Measurements from ENCODE around the gene C17orf58. TPM values are rescaled to one million over a fixed set of nuclear protein-coding genes. Genes with fewer than 3 reads are reported as not detected.

Gene C17orf58
- polyA plus RNA-seq, 2 of the 4 experiments (the other 2 are of a cell fraction), result 11.2 to 20.0 TPM

DNA sequence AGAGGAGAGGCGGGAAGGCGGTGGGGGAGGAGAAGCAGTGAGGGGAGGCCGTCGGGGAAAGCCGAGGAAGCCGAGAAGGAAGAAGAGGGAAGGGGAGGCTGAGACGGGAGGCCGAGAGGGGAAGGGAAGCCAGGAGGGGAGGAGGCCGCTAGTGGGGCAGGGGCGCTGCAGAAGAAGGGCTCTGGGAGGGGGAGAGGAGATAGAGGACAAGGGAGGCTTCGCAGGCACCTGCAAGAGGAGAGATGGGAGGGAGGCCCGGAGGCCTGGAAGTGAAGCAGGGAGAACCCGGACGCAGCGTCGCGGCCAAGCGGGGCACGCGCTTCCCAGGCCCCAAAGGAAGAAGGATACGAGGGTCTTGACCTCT, 2.3 kb downstream of the C17orf58 start (continued):
- TF ChIP-seq CHD4 (IDR thresholded peaks at IDR 0.05; ENCODE audit: borderline replicate concordance) (no peak), FOXS1 (CRISPR knock-in tag; IDR thresholded peaks at IDR 0.05) (no peak), EP300 (IDR thresholded peaks at IDR 0.05) (no peak), JUN (IDR thresholded peaks at IDR 0.05) (no peak; a peak in 2 of 5 replicates), FOSB (CRISPR knock-in tag; IDR thresholded peaks at IDR 0.05) (0 out of 2 replicates have a peak, but pooled peaks have one; percentile 23), FOSL2 (IDR thresholded peaks at IDR 0.05) (no peak), FOSL2 (CRISPR knock-in tag; IDR thresholded peaks at IDR 0.05) (no peak), NR3C1 (IDR thresholded peaks at IDR 0.05) (no peak), TFCP2L1 (CRISPR knock-in tag; IDR thresholded peaks at IDR 0.05) (0 out of 2 replicates have a peak, but pooled peaks have one; percentile 67), SMC3 (IDR thresholded peaks at IDR 0.05) (no peak), EHMT2 (IDR thresholded peaks at IDR 0.05; ENCODE audit: low read depth) (no peak), KDM5A (IDR thresholded peaks at IDR 0.05) (no peak), POLR2AphosphoS2 (conservative IDR thresholded peaks at IDR 0.05; ENCODE audit: low read length) (no peak), HOXB5 (CRISPR knock-in tag; IDR thresholded peaks at IDR 0.05) (no peak), ZC3H11A (IDR thresholded peaks at IDR 0.05) (no peak), CBX8 (IDR thresholded peaks at IDR 0.05) (no peak), HOXB13 (CRISPR knock-in tag; IDR thresholded peaks at IDR 0.05; ENCODE audit: low read depth) (no peak)
- TF ChIP-seq, protein P1, sequence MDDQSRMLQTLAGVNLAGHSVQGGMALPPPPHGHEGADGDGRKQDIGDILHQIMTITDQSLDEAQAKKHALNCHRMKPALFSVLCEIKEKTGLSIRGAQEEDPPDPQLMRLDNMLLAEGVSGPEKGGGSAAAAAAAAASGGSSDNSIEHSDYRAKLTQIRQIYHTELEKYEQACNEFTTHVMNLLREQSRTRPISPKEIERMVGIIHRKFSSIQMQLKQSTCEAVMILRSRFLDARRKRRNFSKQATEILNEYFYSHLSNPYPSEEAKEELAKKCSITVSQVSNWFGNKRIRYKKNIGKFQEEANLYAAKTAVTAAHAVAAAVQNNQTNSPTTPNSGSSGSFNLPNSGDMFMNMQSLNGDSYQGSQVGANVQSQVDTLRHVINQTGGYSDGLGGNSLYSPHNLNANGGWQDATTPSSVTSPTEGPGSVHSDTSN (IDR thresholded peaks at IDR 0.05), result no peak
- TF ChIP-seq, protein P2, sequence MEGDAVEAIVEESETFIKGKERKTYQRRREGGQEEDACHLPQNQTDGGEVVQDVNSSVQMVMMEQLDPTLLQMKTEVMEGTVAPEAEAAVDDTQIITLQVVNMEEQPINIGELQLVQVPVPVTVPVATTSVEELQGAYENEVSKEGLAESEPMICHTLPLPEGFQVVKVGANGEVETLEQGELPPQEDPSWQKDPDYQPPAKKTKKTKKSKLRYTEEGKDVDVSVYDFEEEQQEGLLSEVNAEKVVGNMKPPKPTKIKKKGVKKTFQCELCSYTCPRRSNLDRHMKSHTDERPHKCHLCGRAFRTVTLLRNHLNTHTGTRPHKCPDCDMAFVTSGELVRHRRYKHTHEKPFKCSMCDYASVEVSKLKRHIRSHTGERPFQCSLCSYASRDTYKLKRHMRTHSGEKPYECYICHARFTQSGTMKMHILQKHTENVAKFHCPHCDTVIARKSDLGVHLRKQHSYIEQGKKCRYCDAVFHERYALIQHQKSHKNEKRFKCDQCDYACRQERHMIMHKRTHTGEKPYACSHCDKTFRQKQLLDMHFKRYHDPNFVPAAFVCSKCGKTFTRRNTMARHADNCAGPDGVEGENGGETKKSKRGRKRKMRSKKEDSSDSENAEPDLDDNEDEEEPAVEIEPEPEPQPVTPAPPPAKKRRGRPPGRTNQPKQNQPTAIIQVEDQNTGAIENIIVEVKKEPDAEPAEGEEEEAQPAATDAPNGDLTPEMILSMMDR (IDR thresholded peaks at IDR 0.05), result no peak
- TF ChIP-seq, protein P3, sequence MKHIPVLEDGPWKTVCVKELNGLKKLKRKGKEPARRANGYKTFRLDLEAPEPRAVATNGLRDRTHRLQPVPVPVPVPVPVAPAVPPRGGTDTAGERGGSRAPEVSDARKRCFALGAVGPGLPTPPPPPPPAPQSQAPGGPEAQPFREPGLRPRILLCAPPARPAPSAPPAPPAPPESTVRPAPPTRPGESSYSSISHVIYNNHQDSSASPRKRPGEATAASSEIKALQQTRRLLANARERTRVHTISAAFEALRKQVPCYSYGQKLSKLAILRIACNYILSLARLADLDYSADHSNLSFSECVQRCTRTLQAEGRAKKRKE (CRISPR knock-in tag; IDR thresholded peaks at IDR 0.05; ENCODE audit: low read depth), result no peak
- TF ChIP-seq, protein P4, sequence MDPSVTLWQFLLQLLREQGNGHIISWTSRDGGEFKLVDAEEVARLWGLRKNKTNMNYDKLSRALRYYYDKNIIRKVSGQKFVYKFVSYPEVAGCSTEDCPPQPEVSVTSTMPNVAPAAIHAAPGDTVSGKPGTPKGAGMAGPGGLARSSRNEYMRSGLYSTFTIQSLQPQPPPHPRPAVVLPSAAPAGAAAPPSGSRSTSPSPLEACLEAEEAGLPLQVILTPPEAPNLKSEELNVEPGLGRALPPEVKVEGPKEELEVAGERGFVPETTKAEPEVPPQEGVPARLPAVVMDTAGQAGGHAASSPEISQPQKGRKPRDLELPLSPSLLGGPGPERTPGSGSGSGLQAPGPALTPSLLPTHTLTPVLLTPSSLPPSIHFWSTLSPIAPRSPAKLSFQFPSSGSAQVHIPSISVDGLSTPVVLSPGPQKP (IDR thresholded peaks at IDR 0.05; ENCODE audit: low read depth, low read length), result no peak

DNA sequence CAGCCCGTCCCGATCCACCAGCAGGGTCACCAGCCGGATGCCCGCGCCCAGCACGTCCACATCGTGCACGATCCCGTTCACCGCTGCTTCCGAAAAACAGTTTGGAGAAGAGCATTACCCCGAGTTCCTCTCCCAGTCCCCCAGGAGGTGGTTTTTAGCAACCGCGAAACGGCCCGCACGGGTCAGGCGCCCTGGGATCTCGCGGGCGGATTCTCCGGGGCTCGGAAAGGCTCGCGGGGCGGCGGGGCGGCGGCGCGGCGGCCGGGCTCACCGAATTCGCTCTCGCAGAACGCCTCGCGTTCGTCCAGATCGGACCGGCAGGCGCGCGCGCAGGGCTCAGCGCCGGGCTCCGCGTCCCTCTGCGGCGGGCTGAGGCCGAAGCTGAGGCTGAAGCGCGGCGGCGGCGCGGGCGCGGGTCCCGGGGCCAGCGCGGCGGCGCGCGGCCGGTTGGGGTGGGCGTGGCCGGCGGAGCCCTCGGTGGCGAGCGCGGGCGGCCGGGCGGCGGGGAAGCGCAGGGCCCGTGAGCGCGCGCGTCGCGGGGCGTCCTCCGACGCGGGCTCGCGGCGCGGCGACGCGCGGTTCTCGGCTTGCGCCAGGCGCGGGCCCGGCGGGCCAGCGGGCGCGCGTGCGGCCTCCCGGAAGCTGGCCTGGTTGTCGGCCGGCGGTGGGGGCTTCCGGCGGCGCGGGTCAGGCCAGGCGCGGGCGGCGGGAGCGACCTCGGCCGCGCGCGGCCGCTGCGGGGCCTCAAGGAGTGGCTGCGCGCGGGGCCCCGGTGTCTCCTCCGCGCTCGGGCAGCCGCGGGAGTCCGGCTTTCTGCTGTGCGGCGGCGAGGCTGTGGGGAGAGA, 2.9 kb downstream of the C17orf58 start:
- WGBS (ENCODE audit: missing lambda C conversion rate), result 1% methylated on average over 35 of the region's 144 CpGs
- Histone ChIP-seq H3K4me1 (peaks cover 23% of the 10 kb centered on the region), H3K27ac (peak overlapping the region; percentile 93 to 95), H3K4me3 (peak overlapping the region; percentile 78), H3K9me3 (no peaks in the 10 kb centered on the region), H3K4me2 (peak overlapping the region; percentile 92)
- peak; percentile 77 to 90 for DNase-seq (ENCODE audit: low read depth in 1 of 2, low spot score in 1 of 2)
- FAIRE-seq, result no peak
- peak; percentile 77 to 83 for ATAC-seq
- CTCF ChIA-PET, result interaction anchor here (1.1 to 4.0 kb wide), 5 partner anchors 14 to 194 kb away, joined by 3 to 20 read pairs (median 3); no protein-coding TSS in a partner anchor
- POLR2A ChIA-PET, result interaction anchor here (0.6 to 2.2 kb wide), 7 partner anchors 16 to 112 kb away, joined by 3 to 19 read pairs (median 4); partner anchors contain the start of gene KPNA2
- TF ChIP-seq SREBF2 (IDR thresholded peaks at IDR 0.05), result no peak
- TF ChIP-seq KDM5A (IDR thresholded peaks at IDR 0.05), result 0 out of 2 replicates have a peak, but pooled peaks have one; percentile 29
- TF ChIP-seq JUN (IDR thresholded peaks at IDR 0.05), result peak; percentile 57 to 88; a peak in 4 of 5 replicates
- TF ChIP-seq HOXB5 (CRISPR knock-in tag; IDR thresholded peaks at IDR 0.05), result peak; percentile 43; the same call in 1 of the 2 replicates
- TF ChIP-seq, protein P1 (IDR thresholded peaks at IDR 0.05), result 0 out of 2 replicates have a peak, but pooled peaks have one; percentile 8
- no peak for TF ChIP-seq NPAS2 (CRISPR knock-in tag; IDR thresholded peaks at IDR 0.05; ENCODE audit: borderline replicate concordance)
- TF ChIP-seq ZSCAN20 (CRISPR knock-in tag; IDR thresholded peaks at IDR 0.05), result 0 out of 2 replicates have a peak, but pooled peaks have one; percentile 39
- no peak for TF ChIP-seq NR3C1 (IDR thresholded peaks at IDR 0.05)
- TF ChIP-seq, protein P5, sequence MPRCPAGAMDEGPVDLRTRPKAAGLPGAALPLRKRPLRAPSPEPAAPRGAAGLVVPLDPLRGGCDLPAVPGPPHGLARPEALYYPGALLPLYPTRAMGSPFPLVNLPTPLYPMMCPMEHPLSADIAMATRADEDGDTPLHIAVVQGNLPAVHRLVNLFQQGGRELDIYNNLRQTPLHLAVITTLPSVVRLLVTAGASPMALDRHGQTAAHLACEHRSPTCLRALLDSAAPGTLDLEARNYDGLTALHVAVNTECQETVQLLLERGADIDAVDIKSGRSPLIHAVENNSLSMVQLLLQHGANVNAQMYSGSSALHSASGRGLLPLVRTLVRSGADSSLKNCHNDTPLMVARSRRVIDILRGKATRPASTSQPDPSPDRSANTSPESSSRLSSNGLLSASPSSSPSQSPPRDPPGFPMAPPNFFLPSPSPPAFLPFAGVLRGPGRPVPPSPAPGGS (IDR thresholded peaks at IDR 0.05), result peak; percentile 72; the same call in 1 of the 3 replicates
- no peak for TF ChIP-seq ESRRA (IDR thresholded peaks at IDR 0.05; ENCODE audit: borderline replicate concordance, low read length)
- no peak for TF ChIP-seq RFX5 (IDR thresholded peaks at IDR 0.05)
- TF ChIP-seq, protein P6, sequence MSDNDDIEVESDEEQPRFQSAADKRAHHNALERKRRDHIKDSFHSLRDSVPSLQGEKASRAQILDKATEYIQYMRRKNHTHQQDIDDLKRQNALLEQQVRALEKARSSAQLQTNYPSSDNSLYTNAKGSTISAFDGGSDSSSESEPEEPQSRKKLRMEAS (IDR thresholded peaks at IDR 0.05), result peak; percentile 64; the same call in 1 of the 2 replicates
- TF ChIP-seq RCOR1 (IDR thresholded peaks at IDR 0.05; ENCODE audit: low read depth, low read length), result no peak
- peak; percentile 68 for TF ChIP-seq POLR2A (IDR thresholded peaks at IDR 0.05; ENCODE audit: low read length)
- TF ChIP-seq CBX8 (IDR thresholded peaks at IDR 0.05), result no peak
- peak; percentile 85 for TF ChIP-seq PHF8 (IDR thresholded peaks at IDR 0.05; ENCODE audit: borderline replicate concordance, low read depth)
